Ovary (tissue), 3 donors: ENCODE data around the gene MEIOC.

Experiments
- CTCF ChIP-seq, 3 donors: fragments of 450-650 bp in 2 of 3; fragments of 200-600 bp in 1 of 3; IDR thresholded peaks; one replicate each; pipeline versions ENCODE4 v1.5.1 to v1.8.0; 2016 to 2022; ENCODE audit warnings: antibody characterized with exemption in 3 of 3, mild to moderate bottlenecking in 1 of 3
- EP300 ChIP-seq: sonication (generic); formaldehyde crosslinking; IDR thresholded peaks from one replicate; pipeline ENCODE4 v1.6.1; 2017; ENCODE audit warnings: antibody characterized with exemption
- donor health status: DM: no; HTN: no; CAD: no.

GRCh38 chr17:44628243-44629188 is 27.8 kb upstream of the MEIOC start:
- no peak for TF ChIP-seq CTCF (IDR thresholded peaks at IDR 0.05)
- no peak for TF ChIP-seq EP300
